ENCODE measurements around the gene PSMC5.
"Not testable (repeated sequence)": the region's sequence is repeated elsewhere in the genome, so short reads cannot be mapped to it uniquely, and the experiment has no call there.

PSMC5 gene

DNA sequence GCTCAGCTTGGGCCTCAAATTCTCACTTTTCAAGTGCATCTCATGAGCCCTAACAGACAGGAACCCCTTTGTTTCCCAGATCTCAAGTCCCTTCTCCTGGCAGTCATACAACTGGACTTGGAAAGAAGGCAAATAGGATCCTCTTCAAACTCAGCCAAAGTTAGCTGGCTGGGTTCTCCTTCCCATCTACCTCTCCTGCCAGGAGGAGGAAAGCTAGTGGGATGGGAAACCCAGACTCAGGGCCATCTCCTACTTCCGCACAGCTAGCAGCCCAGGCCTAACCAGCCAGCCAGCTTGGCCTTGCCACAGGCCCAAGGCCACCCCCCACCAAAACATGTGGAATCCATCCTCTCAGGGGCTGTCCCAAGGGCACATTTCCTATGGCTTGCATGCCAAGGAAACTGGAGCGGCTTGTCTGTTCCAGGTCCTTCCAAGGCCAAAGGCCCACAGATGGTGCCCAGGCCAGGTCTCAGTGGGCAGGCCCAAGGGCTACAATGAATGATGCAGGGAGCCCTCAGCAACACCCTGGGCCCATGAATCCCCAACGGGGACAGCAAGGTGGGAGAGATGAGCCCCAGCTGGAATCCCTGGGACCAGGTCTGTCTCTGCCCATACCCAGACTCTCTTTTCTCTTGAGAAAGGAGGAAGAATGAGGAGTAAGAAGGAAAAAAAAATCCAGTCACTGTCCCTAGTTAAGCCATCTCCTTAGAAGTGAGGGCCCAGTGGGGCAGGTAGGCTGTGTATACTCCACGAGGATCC is 13.5 kb downstream of the PSMC5 start:
- Histone ChIP-seq H3K27ac (ENCODE audit: low read depth, low read length) (no peak overlapping the region), H3K9me3 (ENCODE audit: control insufficient read depth, insufficient read depth, low read depth, low read length) (no peaks in the 10 kb centered on the region), H3K27me3 (ENCODE audit: control insufficient read depth, insufficient read depth, low read length) (no peaks in the 10 kb centered on the region), H3K4me1 (ENCODE audit: control insufficient read depth, insufficient read depth, low read length) (peaks cover 31% of the 10 kb centered on the region), H3K9ac (ENCODE audit: low read length) (peak overlapping the region; percentile 87), H3K4me3 (ENCODE audit: low read depth, low read length) (peak overlapping the region; percentile 88), H3K36me3 (ENCODE audit: control insufficient read depth, insufficient read depth, low read length) (peaks cover 14% of the 10 kb centered on the region)

DNA sequence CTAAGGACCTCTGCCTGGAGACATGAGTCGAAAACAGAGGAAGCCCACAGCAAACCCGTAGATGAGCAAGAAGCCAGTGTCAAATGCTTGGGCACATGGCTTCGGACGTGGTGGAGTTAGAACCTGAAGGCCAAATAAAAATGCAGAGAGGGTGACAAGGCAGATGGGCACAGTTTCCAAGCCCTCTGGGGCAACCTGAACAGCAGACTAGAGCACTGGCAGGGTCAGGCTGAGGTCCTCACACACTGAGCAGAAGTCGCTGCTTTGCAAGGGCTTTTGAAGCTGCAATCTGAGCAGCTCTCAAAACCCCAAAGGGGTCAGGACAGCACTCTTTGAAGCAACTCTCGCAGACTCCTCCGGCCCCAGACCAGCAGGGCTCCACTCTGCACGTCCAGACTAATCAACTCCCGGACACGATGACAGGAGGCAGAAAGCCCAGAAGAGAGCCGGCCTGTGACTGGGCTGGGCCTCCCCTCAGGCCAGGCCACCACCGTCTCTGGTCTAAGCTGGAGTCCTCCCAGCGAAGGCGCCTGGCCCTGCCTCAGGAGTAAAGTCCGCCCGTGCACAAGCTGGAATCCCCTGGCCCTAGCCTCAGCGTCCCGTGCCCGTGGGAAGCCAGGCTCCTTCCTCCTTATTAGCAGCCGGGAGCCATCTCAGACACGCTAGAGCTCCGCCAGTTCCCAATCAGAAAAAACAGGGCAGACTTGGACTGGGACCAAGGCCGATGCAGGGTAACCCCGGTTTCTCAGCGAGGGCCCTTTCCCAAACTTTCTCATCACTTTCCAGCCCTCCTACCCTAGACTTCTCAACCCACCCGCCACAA is 14.3 kb downstream of the PSMC5 start:
- peaks cover 31% of the 10 kb centered on the region for H3K4me1 ChIP-seq (ENCODE audit: control insufficient read depth, insufficient read depth, low read length)

DNA sequence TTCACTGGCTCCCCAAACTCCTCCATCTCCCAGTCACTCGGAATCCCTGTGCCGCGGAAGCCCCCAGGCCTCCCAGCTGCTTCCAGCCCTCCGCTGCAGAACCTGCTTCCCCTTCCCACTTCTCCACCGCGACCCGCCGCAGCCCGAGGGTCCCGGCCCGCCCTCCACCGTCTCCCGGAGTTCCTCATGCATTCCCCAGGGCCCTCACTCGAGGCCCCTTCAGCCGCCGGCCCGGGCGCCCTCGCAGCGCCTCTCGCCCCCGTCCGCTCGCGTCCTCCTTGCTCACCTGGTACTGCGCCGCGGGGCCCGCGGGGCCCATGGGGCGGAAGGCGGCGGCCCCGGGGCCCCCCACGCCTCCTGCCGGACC is 14.9 kb downstream of the PSMC5 start:
- no peaks in the 10 kb centered on the region for H3K27me3 ChIP-seq (ENCODE audit: control insufficient read depth, insufficient read depth, low read length)
- H3K36me3 ChIP-seq (ENCODE audit: control insufficient read depth, insufficient read depth, low read length): peaks cover 2% of the 10 kb centered on the region
- peak overlapping the region; percentile 88 for H3K4me3 ChIP-seq (ENCODE audit: low read depth, low read length)
- peaks cover 31% of the 10 kb centered on the region for H3K4me1 ChIP-seq (ENCODE audit: control insufficient read depth, insufficient read depth, low read length)
- peak overlapping the region; percentile 87 for H3K9ac ChIP-seq (ENCODE audit: low read length)
- H3K9me3 ChIP-seq (ENCODE audit: control insufficient read depth, insufficient read depth, low read depth, low read length): no peaks in the 10 kb centered on the region
- H3K27ac ChIP-seq (ENCODE audit: low read depth, low read length): peak overlapping the region; percentile 50; the same call in 1 of the 2 replicates

More for the DNA sequence above, 14.3 kb downstream of the PSMC5 start:
- Histone ChIP-seq H3K36me3 (ENCODE audit: control insufficient read depth, insufficient read depth, low read length) (peaks cover 8% of the 10 kb centered on the region), H3K27me3 (ENCODE audit: control insufficient read depth, insufficient read depth, low read length) (no peaks in the 10 kb centered on the region), H3K27ac (ENCODE audit: low read depth, low read length) (peak overlapping the region; percentile 50; the same call in 1 of the 2 replicates), H3K4me3 (ENCODE audit: low read depth, low read length) (peak overlapping the region; percentile 88), H3K9ac (ENCODE audit: low read length) (peak overlapping the region; percentile 87), H3K9me3 (ENCODE audit: control insufficient read depth, insufficient read depth, low read depth, low read length) (no peaks in the 10 kb centered on the region)

- no peaks in the 10 kb centered on the region for H3K36me3 ChIP-seq (ENCODE audit: control insufficient read depth, insufficient read depth, low read length)
Observed at GRCh38 chr17:63842540-63843386, 15.5 kb downstream of the PSMC5 start, which contains the start of gene SMARCD2. TSS of gene SMARCD2 (minus strand) at chr17:63842685. CDS start at chr17:63842674, 11 bp downstream.

GRCh38 chr17:63843387-63843888 is 16.2 kb downstream of the PSMC5 start:
- not testable (repeated sequence) for H3K27ac ChIP-seq (ENCODE audit: low read depth, low read length); H3K36me3 ChIP-seq (ENCODE audit: control insufficient read depth, insufficient read depth, low read length); H3K9me3 ChIP-seq (ENCODE audit: control insufficient read depth, insufficient read depth, low read depth, low read length); H3K27me3 ChIP-seq (ENCODE audit: control insufficient read depth, insufficient read depth, low read length)
- Histone ChIP-seq H3K4me1 (ENCODE audit: control insufficient read depth, insufficient read depth, low read length) (peaks cover 28% of the 10 kb centered on the region), H3K4me3 (ENCODE audit: low read depth, low read length) (peak overlapping the region; percentile 65), H3K9ac (ENCODE audit: low read length) (peak overlapping the region; percentile 41)

More at GRCh38 chr17:63842540-63843386, 15.5 kb downstream of the PSMC5 start, which contains the start of gene SMARCD2:
- Histone ChIP-seq H3K9me3 (ENCODE audit: control insufficient read depth, insufficient read depth, low read depth, low read length) (no peaks in the 10 kb centered on the region), H3K27ac (ENCODE audit: low read depth, low read length) (peak within 1 kb of the TSS; percentile 50; the same call in 1 of the 2 replicates), H3K4me3 (ENCODE audit: low read depth, low read length) (peak within 1 kb of the TSS; percentile 88), H3K4me1 (ENCODE audit: control insufficient read depth, insufficient read depth, low read length) (peaks cover 31% of the 10 kb centered on the region), H3K9ac (ENCODE audit: low read length) (peak within 1 kb of the TSS; percentile 87), H3K27me3 (ENCODE audit: control insufficient read depth, insufficient read depth, low read length) (peaks cover 2% of the 10 kb centered on the region; the same call in 1 of the 2 replicates)

- Histone ChIP-seq H3K27me3 (ENCODE audit: control insufficient read depth, insufficient read depth, low read length) (peaks cover 10% of the 10 kb centered on the region), H3K9me3 (ENCODE audit: control insufficient read depth, insufficient read depth, low read depth, low read length) (no peaks in the 10 kb centered on the region; the same call in 1 of the 2 replicates), H3K4me1 (ENCODE audit: control insufficient read depth, insufficient read depth, low read length) (peaks cover 21% of the 10 kb centered on the region), H3K36me3 (ENCODE audit: control insufficient read depth, insufficient read depth, low read length) (no peaks in the 10 kb centered on the region), H3K27ac (ENCODE audit: low read depth, low read length) (no peak overlapping the region), H3K9ac (ENCODE audit: low read length) (no peak overlapping the region), H3K4me3 (ENCODE audit: low read depth, low read length) (peak overlapping the region; percentile 65; the same call in 1 of the 2 replicates)
Observed at GRCh38 chr17:63843910-63844677, 16.9 kb downstream of the PSMC5 start.

- H3K9ac ChIP-seq (ENCODE audit: low read length): no peak overlapping the region
- peaks cover 12% of the 10 kb centered on the region for H3K4me1 ChIP-seq (ENCODE audit: control insufficient read depth, insufficient read depth, low read length)
- H3K4me3 ChIP-seq (ENCODE audit: low read depth, low read length): no peak overlapping the region
- H3K27ac ChIP-seq (ENCODE audit: low read depth, low read length): no peak overlapping the region
- no peaks in the 10 kb centered on the region for H3K36me3 ChIP-seq (ENCODE audit: control insufficient read depth, insufficient read depth, low read length)
- peaks cover 18% of the 10 kb centered on the region for H3K27me3 ChIP-seq (ENCODE audit: control insufficient read depth, insufficient read depth, low read length)
- H3K9me3 ChIP-seq (ENCODE audit: control insufficient read depth, insufficient read depth, low read depth, low read length): no peaks in the 10 kb centered on the region; the same call in 1 of the 2 replicates
Observed at GRCh38 chr17:63845509-63845908, 18.3 kb downstream of the PSMC5 start.

- H3K27ac ChIP-seq (ENCODE audit: low read depth, low read length): no peak overlapping the region
- peaks cover 18% of the 10 kb centered on the region for H3K27me3 ChIP-seq (ENCODE audit: control insufficient read depth, insufficient read depth, low read length)
- peaks cover 2% of the 10 kb centered on the region; the same call in 1 of the 2 replicates for H3K4me1 ChIP-seq (ENCODE audit: control insufficient read depth, insufficient read depth, low read length)
- no peak overlapping the region for H3K4me3 ChIP-seq (ENCODE audit: low read depth, low read length)
- H3K36me3 ChIP-seq (ENCODE audit: control insufficient read depth, insufficient read depth, low read length): no peaks in the 10 kb centered on the region
- no peaks in the 10 kb centered on the region; the same call in 1 of the 2 replicates for H3K9me3 ChIP-seq (ENCODE audit: control insufficient read depth, insufficient read depth, low read depth, low read length)
- no peak overlapping the region for H3K9ac ChIP-seq (ENCODE audit: low read length)
Observed at GRCh38 chr17:63847525-63848249, 20.5 kb downstream of the PSMC5 start.

DNA sequence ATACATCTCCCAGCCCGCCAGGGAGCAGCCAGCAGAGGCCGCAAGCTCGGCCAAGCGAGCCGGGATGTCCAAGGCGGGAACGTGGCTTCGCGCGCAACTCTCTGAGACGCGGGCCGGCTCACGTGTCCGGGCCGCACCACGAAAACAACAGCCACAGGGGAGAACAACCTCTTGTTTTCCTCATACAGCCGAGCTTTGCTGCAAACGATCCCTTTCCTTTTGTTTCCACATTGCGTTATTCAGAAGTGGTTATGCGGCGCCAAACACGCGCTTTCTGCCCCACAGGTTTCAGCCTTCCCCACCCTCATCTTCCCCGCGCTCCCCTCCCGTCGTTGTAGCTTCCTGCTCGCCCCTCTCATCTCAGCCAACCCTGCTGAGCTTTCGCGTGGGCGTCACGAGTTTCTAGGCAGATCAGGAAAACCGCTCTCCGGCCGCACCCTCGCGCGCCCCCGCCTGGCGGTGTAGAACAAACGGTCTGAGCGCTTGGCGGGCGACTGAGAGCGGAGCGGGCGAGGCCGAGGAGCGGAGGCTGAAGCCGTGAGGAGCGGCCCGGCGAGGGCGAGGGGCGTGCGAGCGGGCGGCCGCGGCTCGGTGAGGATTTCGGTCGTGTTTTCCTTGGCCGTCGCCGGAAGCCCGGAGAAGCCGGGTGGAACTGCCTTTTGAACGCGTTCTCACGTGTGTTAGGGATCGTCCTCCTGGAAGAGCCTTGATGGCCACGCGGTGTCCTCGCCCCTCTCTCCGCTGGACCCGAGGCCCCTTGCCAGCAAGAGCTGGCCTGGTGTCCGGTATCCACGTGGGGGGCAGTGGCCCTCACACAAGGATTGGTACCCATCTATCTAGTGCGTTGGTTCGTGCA is 21.8 kb downstream of the PSMC5 start:
- H3K27ac ChIP-seq (ENCODE audit: low read depth, low read length): peak overlapping the region; percentile 62; the same call in 1 of the 2 replicates
- H3K9me3 ChIP-seq (ENCODE audit: control insufficient read depth, insufficient read depth, low read depth, low read length): no peaks in the 10 kb centered on the region; the same call in 1 of the 2 replicates
- peak overlapping the region; percentile 48 for H3K4me3 ChIP-seq (ENCODE audit: low read depth, low read length)

More for the DNA sequence above, 21.8 kb downstream of the PSMC5 start:
- H3K9ac ChIP-seq (ENCODE audit: low read length): peak overlapping the region; percentile 90
- peaks cover 18% of the 10 kb centered on the region for H3K27me3 ChIP-seq (ENCODE audit: control insufficient read depth, insufficient read depth, low read length)
- no peaks in the 10 kb centered on the region for H3K36me3 ChIP-seq (ENCODE audit: control insufficient read depth, insufficient read depth, low read length)
- H3K4me1 ChIP-seq (ENCODE audit: control insufficient read depth, insufficient read depth, low read length): peaks cover 2% of the 10 kb centered on the region; the same call in 1 of the 2 replicates
